ENCODE data around the gene DPEP2. TPM values are rescaled to one million over a fixed set of nuclear protein-coding genes. Genes with fewer than 3 reads are reported as not detected.

The DPEP2 gene
- polyA plus RNA-seq, 3 donors = 117 to 235 (median 124) TPM

GRCh38 chr16:67986949-67987348 is 12.3 kb downstream of the DPEP2 start:
- no peak overlapping the region for H3K4me2 ChIP-seq (replicated peaks; ENCODE audit: extremely low read depth, low read length, poor library complexity, severe bottlenecking)
- DNase-seq = no peak
- peaks cover 54% of the 10 kb centered on the region for H3K4me1 Mint-ChIP-seq

GRCh38 chr16:67982011-67982696 is 17.1 kb downstream of the DPEP2 start:
- no peaks in the 10 kb centered on the region for H3K36me3 Mint-ChIP-seq
- H3K4me1 ChIP-seq (ENCODE audit: control insufficient read depth in 1 of 2, insufficient read depth in 2 of 2, low read length in 2 of 2) = peaks cover 24 to 25% of the 10 kb centered on the region in 2 donors
- no peak overlapping the region for H3K4me2 ChIP-seq (replicated peaks; ENCODE audit: extremely low read depth, low read length, poor library complexity, severe bottlenecking)
- H3K36me3 ChIP-seq (replicated peaks in 1 of 2; ENCODE audit: control insufficient read depth in 1 of 2, insufficient read depth in 2 of 2, low read length in 2 of 2) = no peaks in the 10 kb centered on the region
- no peak overlapping the region for H3K27ac ChIP-seq (ENCODE audit: low read depth in 1 of 2, low read length in 2 of 2)
- peaks cover 0 to 8% (median 3%) of the 10 kb centered on the region in 7 donors for H3K9me3 Mint-ChIP-seq
- no peak overlapping the region for H3K4me3 ChIP-seq (replicated peaks in 1 of 3; ENCODE audit: low read depth in 2 of 3, low read length in 3 of 3)
- H3K79me2 ChIP-seq (ENCODE audit: insufficient read depth, low read length) = no peaks in the 10 kb centered on the region
- H3K9ac ChIP-seq (ENCODE audit: insufficient read depth, low read length, poor library complexity, severe bottlenecking) = no peak overlapping the region
- H4K20me1 ChIP-seq (ENCODE audit: insufficient read depth, low read length) = no peaks in the 10 kb centered on the region
- H3K4me3 Mint-ChIP-seq = no peak overlapping the region
- peaks cover 0 to 13% (median 0%) of the 10 kb centered on the region in 3 donors for H3K27me3 Mint-ChIP-seq (ENCODE audit: low read depth in 3 of 3)
- 97% methylated on average over 40 of the region's 49 CpGs for WGBS (ENCODE audit: insufficient coverage)
- peaks cover 30% of the 10 kb centered on the region for H3K4me1 Mint-ChIP-seq
- no peak overlapping the region for H2AFZ ChIP-seq (ENCODE audit: insufficient read depth, low read depth, low read length, poor library complexity, severe bottlenecking)
- DNase-seq = no peak
- intact Hi-C loops (cut with micrococcal nuclease) = no loop called here
- H3K27ac Mint-ChIP-seq = no peak overlapping the region
- no peaks in the 10 kb centered on the region for H3K9me3 ChIP-seq (replicated peaks in 1 of 2; ENCODE audit: control insufficient read depth in 1 of 2, insufficient read depth in 1 of 2, low read length in 2 of 2)
- no peaks in the 10 kb centered on the region for H3K27me3 ChIP-seq (ENCODE audit: control insufficient read depth in 2 of 2, insufficient read depth in 2 of 2, low read length in 2 of 2)
- no peak for TF ChIP-seq CTCF (IDR thresholded peaks at IDR 0.05)

More at GRCh38 chr16:67986949-67987348, 12.3 kb downstream of the DPEP2 start:
- Histone ChIP-seq H3K9ac (ENCODE audit: insufficient read depth, low read length, poor library complexity, severe bottlenecking) (no peak overlapping the region), H3K27ac (ENCODE audit: low read depth in 1 of 2, low read length in 2 of 2) (no peak overlapping the region), H3K27me3 (ENCODE audit: control insufficient read depth in 2 of 2, insufficient read depth in 2 of 2, low read length in 2 of 2) (no peaks in the 10 kb centered on the region), H4K20me1 (ENCODE audit: insufficient read depth, low read length) (peaks cover 26% of the 10 kb centered on the region), H3K4me1 (ENCODE audit: control insufficient read depth in 1 of 2, insufficient read depth in 2 of 2, low read length in 2 of 2) (peaks cover 33 to 39% of the 10 kb centered on the region in 2 donors), H3K4me3 (replicated peaks in 1 of 3; ENCODE audit: low read depth in 2 of 3, low read length in 3 of 3) (no peak overlapping the region), H3K79me2 (ENCODE audit: insufficient read depth, low read length) (peaks cover 1% of the 10 kb centered on the region), H3K9me3 (replicated peaks in 1 of 2; ENCODE audit: control insufficient read depth in 1 of 2, insufficient read depth in 1 of 2, low read length in 2 of 2) (no peaks in the 10 kb centered on the region), H2AFZ (ENCODE audit: insufficient read depth, low read depth, low read length, poor library complexity, severe bottlenecking) (no peak overlapping the region), H3K36me3 (replicated peaks in 1 of 2; ENCODE audit: control insufficient read depth in 1 of 2, insufficient read depth in 2 of 2, low read length in 2 of 2) (peaks cover 13 to 25% of the 10 kb centered on the region in 2 donors)
- intact Hi-C loops (cut with micrococcal nuclease) = no loop called here
- Mint-ChIP-seq H3K4me3 (no peak overlapping the region), H3K27ac (peak overlapping the region in 1 of 7 donors; percentile 73), H3K36me3 (peaks cover 18 to 22% of the 10 kb centered on the region in 2 donors), H3K9me3 (peaks cover 0 to 8% (median 3%) of the 10 kb centered on the region in 7 donors), H3K27me3 (ENCODE audit: low read depth in 3 of 3) (peaks cover 0 to 2% (median 0%) of the 10 kb centered on the region in 3 donors)
- TF ChIP-seq CTCF (IDR thresholded peaks at IDR 0.05) = no peak
- WGBS (ENCODE audit: insufficient coverage) = 83% methylated on average over 2 of the region's 5 CpGs
